GM12873 (cell line): ENCODE measurements around the gene LGALS3BP.

Experiments used
- TF ChIP-seq, protein P1 (sequence below): IDR thresholded peaks from 2 replicates; pipeline ENCODE4 v1.5.1; 2012; ENCODE audit warnings: low read depth, mild to moderate bottlenecking, moderate library complexity, low read length, control low read depth; ENCODE audit not compliant: insufficient read depth; ENCODE audit errors: missing control alignments

LGALS3BP gene

DNA sequence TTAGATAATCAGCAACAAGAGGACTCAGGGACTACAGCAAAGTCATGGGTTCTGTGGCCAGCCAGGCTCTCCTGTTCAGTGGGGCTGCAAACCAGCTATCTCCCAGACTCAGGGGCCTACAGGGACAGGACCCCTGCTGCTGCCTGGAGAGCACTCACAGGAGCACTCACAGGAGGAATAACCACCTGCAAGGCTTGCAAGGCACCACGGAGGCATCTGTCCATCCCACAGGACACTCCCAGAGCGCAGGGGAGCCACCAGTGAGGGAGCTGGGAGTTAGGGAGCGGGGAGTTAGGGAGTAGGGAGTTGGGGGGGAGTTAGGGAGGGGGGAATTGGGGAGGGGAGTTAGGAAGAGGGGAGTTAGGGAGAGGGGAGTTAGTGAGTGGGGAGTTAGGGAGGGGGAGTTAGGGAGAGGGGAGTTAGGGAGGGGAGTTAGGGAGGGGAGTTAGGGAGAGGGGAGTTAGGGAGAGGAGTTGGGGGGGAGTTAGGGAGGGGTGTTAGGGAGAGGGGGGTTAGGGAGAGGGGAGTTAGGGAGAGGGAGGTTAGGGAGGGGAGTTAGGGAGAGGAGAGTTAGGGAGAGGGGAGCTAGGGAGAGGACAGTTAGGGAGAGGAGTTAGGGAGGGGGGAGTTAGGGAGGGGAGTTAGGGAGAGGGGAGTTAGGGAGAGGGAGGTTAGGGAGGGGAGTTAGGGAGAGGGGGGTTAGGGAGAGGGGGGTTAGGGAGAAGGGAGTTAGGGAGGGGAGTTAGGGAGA, 24.1 kb upstream of the LGALS3BP start:
- TF ChIP-seq, protein P1, sequence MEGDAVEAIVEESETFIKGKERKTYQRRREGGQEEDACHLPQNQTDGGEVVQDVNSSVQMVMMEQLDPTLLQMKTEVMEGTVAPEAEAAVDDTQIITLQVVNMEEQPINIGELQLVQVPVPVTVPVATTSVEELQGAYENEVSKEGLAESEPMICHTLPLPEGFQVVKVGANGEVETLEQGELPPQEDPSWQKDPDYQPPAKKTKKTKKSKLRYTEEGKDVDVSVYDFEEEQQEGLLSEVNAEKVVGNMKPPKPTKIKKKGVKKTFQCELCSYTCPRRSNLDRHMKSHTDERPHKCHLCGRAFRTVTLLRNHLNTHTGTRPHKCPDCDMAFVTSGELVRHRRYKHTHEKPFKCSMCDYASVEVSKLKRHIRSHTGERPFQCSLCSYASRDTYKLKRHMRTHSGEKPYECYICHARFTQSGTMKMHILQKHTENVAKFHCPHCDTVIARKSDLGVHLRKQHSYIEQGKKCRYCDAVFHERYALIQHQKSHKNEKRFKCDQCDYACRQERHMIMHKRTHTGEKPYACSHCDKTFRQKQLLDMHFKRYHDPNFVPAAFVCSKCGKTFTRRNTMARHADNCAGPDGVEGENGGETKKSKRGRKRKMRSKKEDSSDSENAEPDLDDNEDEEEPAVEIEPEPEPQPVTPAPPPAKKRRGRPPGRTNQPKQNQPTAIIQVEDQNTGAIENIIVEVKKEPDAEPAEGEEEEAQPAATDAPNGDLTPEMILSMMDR: no peak

DNA sequence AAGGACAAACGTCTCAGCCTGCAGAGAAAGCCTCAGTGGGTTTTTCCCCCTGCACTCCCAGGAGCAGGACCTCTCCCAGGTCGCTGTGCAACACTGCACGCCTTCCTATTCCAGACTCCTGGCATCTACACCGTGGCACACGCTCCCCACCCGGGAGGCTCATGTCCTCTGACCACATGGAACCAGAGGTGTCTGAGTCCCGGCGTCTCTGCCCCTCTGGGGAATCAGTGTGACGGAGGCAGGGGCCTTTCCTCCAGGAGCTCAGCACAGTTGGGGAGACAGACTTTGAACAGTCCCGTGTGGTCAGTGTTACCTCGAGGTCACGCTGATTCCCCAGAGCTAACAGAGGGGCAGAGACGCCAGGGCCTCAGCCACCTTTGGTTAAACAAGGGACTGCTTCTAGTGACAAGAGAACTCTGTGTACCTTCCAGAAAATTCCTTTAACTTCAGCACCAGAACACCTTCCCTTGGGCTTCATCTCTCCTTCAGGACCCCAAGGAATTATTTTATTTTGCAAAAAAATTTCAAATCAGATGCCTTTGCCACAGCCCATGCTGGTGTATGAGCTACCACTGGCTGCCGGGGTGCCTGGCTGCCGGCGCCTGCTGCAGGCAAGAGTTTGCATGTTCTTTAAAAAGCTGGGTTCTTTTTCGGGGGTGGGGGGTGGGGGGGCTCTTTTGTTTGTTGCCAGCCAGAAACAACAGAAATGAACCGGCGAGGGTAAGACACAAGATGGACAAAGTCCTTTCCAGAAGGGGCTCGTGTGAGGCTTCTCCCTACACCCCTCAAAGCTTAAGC, 23.3 kb upstream of the LGALS3BP start:
- TF ChIP-seq, protein P1: no peak

DNA sequence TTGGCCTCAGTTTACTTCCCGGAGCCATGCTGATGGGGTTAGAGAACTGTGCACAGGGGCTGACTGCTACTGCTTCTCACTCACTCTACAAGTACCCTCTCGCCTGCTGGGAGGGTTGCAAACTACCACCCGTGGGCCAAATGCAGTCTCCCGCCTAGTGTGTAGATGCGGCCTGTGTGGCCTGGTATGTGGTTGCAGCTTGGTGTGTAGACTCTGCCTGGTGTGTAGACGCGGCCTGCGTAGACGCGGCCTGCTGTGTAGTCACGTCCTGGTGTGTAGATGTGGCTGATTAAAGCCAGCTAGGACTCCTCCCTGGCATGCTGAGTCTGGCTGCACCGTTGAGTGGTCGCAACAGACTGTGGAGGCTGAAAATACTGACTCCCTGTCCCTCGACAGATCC, 22.6 kb upstream of the LGALS3BP start:
- TF ChIP-seq, protein P1: no peak

DNA sequence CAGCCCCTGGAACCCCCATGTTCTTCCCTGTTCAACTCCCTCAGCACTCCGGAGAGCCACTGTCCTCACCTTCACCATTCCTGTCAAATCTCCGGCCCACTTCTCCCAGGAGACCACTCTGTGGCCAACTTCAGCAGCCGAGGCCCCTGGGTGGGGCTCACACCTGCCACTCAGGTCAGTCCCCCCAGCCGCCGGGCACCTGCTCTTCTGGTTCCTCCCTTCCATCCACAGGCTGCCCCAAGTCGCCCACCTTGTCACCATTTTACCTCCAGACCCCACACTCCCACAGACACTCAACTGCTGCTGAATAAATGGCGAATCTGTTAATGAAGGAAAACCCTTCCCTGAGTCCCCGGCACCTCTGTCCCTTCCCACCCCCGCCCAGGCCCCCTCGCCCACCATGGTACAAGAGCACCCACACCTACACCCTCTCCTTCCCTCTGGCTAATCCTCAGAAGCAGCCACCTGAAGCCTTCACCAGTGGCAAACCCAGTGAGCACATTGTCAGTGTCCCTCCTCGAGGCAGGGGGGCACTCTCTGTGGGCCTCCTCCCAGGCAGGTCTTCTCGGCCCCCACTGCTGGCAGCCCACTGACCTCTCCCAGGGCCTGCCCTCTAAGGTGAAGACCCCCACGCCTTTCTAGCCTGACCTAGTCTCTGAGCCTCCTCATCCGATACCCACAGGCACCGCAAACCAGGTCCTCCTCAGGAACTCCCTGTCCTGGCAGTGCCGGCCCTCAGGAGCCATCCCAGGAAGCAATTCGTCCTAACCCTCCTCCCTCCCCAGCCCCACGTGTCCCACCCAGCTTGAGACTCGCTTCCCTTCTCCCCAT, 21.7 kb upstream of the LGALS3BP start:
- TF ChIP-seq, protein P1: no peak

DNA sequence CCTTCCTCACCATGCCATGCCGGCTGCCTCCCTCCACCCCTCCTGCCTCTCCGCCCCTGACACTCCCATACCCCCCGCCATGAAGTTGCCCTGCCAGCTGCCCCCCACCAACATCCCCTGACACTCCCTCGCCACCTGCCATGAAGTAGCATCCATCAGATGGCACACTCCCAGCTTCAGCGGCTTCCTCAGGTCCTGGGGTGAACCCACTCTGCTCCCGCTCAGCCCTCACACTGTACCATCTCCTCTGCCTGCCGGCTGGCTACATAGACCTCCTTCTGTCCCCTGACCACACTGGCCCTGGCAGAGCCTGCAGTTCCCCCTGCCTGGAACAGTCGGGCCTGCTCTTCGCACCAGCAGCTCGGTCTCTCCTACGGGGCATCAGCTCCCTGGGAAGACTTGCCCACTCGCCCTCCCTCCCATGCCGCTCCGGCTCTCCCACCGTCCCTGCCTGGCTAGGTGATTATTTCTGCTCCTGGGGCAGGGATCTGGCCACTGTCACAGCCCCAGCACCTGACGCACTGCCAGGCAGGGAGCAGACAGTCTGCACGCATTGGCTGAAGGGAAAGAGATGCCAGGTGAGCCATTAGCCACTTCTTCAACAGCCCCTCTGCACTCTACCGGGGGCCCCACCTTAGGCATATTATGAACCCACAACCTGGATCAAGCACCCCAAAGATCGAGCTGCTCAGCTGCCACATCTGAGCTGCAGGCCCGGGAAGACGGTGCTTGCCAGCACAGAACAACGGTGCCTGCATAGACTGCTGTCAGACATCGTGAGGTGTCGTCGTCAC, 20.9 kb upstream of the LGALS3BP start:
- TF ChIP-seq, protein P1: no peak

DNA sequence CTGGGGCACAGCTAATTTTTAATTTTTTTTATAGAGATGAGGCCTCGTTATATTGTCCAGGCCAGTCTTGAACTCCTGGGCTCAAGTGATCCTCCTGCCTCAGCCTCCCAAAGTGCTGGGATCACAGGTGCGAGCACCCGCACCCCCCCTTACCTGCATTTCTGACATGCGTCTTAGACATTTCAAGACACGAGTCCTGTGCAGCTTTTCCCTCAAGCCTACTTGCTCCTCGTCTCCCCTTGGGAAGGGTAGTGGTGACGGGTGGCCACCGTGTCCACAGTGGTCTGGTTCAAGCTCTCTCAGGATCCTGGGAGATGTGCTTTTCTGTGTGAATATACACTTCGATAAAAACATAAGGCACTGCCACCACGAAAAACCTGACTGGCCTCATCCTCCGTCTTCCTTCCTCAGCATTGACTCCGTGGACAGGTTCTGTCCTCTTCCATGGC, 20.2 kb upstream of the LGALS3BP start:
- TF ChIP-seq, protein P1: no peak
